Fibroblast of skin of scalp (primary cell): Measurements from ENCODE around the gene LGMN.
A peak's percentile ranks its signal among the peaks of the same experiment; 100 is the strongest.

Source experiments
- DNase-seq: peaks from one replicate; pipeline ENCODE4 v3.0.0-alpha.2; 2013

LGMN gene

DNA sequence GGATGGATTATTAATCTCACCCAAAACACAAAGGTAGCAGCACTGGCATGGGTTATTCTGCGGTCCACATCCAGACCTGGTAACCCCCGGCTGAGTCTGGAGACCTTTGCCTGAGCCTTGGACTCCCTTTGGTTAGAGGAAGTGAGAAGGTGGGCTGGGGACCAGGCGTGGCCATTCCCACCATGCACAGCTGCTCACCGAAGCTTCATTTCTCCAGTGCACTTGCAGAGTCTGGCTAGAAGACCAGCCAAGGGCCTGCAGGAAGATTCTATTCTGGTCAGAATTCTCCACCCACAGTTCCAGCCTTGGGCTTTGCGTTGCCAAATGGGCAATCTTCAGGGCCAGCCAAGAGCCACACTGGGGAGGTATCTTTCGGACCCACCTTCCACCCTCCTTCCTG, 73.0 kb downstream of the LGMN start:
- no peak for DNase-seq

DNA sequence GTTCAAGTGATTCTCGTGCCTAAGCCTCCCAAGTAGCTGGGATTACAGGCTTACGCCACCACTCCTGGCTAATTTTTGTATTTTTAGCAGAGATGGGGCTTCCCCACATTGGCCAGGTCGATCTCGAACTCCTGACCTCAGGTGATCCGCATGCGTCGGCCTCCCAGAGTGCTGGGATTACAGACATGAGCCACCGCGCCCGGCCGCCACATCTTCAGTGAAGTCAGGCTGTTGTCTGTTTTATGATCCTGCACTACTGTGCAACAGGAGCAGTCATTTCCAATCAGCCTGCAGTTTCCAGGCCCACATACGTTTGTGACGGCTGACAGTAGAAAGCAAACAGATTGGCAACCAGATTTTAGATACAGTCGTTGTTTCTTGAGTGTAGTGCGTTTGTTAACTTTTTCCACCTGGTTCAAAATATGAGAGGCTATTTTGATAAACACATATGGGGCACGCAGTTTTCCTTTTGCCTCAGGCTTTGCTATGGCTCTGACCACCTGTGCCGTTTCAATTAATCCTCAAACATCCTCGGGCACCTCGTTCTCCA, 74.8 kb downstream of the LGMN start:
- no peak for DNase-seq

DNA sequence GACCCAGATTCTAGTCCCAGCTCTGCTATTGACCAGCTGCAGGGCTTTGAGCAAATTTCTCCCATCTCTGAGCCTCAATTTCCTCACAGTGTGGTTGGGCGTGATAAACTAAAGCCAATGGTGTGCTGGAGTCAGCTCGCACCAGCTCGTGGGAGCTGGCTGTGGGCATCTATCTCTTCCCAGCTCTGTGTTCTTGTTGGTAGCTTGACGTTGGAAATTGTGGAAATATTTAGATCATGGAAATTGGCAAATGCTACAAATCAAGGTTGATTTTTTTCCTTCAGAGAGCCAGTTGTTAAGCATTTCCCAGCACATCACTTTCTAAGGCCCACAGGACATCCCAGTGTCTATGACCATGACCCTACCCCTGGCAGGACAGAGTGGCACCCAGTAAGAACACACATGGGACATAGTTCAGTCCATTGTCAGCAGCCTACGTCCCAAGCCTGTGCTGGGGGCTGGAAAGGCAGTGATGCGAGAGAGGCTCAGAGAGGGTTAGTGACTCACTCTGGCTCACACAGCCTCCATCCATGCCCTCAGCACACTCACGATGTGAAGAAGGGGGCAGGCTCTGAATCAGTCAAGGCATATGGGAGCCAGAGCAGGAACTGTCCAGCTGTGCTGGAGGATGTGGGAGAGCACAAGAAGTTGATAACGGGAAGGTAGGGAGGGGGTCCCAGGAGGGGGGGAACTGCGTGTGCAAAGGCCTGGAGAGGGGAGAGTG, 77.6 kb downstream of the LGMN start:
- no peak for DNase-seq

DNA sequence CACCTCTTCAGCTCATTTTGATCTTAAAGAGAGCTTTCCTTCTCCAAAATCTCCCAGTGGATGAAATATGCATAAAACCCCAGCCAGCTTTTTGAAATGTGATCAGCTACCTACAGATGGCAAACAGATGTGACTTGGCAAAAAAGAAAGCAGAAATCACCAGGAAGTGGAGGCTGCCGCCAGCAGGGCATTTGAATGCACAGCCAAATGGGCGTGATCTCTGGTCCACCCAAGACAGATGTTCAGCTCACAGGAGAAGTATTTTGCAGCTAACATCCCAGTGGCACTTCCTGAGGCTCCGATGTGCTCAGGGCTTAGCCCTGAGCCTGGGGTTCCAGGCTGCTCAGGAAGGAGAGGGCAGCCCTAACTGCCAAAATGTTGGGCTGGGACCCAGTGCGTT, 78.3 kb downstream of the LGMN start:
- DNase-seq = peak; percentile 80

DNA sequence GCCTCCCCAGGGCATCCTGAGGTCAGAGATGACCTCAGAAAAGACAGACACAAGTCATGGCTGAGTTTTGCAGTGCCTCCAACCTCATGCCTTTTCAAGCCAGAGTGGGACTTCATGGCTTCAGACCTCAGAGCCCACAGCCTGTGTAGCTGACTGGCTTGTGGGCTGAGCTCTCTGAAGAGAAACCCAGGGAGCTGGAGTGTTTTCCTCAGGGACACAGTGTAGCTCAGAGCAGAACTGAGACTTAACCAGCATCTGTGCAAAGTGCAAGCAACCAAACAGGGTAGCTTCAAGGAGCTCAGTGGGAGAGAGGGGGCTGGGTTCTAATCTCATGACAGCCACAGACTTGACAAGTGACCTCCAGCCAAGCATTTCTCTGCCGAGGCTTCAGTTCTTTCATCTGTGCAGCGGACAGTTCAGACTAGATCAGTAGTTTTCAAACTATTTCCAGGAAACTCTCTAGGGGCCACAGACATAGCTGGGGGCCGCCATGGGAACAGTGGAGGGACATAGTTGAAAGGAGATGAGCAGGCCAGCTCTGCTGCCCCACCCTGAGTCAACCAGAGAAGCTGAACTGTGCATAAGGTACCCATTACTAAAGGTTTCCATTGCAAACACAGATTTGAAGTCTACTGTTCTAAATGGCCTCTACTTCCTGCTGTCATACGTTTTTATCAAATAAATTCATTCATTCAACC, 80.0 kb downstream of the LGMN start:
- no peak for DNase-seq

DNA sequence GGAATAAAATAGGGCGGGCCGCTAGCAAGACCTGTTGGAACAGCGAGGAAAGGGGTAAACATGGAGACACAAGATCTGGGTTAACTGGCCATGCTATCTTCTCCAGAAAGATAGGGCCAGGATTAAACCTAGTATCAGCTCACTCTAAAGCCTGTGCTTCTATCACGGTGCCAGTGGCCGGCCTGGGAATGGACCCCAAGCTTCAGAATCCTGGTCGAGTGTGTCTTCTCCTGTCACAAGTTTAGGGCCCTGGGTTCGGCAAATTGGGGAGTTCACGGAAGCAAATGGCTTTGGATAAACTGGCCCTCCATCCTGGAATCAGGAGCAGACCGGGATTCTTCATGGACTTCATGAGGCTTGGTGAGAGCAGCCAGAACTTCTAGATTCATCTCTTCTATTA, 82.2 kb downstream of the LGMN start:
- no peak for DNase-seq

DNA sequence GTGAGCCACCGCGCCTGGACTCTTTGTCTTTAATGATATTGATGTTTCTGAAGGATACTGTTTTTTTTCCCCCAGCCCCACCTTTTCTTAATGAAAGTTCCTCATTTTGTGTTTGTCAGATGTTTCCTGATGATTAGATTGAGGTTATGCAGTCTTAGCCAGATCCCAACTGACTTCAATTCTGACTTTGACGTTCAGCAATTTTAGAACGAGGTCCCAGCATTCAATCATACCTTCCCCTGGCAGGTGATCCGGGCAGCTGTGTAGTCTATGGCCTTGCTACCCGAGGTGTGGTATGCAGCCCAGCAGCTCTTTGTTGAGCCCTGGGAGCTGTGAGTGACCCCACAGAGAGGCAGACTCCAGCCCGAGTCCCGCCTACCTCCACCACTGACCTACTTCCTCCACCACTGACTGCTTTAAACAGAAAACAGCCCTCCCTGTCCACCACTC, 82.7 kb downstream of the LGMN start:
- no peak for DNase-seq

DNA sequence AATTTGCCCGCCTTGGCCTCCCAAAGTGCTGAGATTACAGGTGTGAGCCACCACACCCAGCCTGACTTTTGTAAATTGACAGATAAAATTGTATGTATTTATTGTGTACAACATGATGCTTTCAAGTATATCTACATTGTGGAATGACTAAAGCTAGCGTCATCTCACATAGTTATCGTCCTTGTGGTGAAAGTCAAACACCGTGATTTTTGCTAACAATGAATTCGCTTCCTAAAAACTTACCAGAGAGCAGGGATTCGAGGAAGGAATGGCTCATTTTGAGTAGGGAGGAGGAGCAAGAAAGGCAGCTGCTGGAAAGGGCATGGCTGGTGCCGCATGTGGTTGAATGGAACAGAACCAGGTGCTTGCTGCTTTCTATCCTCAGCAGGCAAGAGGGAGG, 85.4 kb downstream of the LGMN start:
- DNase-seq = peak; percentile 59

DNA sequence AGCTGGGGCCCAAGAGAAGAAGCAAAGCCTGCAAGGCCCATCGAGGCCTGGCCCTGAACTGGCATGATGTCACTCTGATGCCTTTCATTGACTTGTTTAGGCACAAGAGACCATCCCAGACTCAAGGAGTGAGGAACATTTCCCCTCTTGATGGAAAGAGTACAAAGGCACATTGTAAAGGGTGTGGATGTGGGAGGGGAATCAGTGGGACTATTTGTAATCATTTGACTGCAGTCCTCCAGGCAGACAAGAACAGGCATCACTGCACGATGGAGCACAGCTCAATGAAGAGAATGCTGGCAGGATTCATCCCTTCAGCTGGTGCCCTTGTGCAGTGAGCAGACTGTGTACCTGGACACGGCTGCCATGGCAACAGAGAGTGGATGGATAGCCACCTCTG, 87.9 kb downstream of the LGMN start:
- no peak for DNase-seq

DNA sequence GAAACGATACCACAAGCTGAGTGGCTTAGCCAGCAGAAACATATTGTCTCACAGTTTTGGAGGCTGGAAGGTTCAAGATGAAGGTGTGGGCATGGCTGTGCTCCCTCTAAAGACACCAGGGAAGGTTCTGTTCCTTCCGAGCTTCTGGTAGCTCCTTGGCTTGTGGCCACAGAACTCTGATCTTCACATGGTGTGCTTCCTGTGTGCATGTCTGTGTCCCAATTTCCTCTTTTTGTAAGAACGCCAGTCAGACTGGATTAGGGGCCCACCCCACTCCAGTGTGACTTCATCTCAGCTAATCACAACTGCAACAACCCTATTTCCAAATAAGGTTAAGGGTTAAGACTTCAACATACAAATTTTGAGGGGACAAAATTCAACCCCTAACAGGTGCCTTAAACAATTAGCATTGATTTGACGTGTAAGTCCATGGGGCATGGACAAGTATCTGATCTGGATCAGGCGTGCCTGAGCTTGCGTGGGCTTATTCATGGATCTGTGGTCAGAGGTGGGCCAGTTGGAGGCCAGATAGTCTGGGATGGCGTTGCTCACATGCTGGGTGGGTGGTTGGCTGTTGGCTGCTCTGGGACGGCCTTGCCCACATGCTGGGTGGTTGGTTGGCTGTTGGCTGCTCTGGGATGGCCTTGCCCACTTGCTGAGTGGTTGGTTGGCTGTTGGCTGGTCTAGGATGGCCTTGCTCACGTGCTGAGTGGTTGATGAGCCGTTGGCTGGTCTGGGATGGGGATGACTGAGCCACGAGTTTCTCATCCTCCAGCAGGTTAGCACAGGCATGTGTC, 88.5 kb downstream of the LGMN start:
- no peak for DNase-seq

DNA sequence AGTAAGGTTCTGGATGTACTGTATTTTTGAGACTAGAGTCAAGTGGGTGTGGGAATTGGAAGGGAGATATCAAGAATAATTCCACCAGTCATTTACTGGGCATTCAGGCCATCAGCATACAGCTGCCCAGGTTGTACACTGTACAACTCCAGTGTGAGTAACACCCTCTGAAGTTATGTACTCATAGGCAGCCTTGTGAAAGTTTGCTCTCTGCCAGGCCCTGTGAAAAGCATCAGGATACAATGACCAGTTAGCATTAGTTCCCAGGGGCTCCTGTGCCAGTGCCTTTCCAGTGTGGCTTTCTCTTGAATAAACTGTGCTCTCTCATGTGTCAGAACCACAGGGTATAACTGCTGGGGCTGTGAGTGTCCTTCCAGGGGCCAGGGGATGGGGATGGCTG, 89.7 kb downstream of the LGMN start:
- DNase-seq = no peak

DNA sequence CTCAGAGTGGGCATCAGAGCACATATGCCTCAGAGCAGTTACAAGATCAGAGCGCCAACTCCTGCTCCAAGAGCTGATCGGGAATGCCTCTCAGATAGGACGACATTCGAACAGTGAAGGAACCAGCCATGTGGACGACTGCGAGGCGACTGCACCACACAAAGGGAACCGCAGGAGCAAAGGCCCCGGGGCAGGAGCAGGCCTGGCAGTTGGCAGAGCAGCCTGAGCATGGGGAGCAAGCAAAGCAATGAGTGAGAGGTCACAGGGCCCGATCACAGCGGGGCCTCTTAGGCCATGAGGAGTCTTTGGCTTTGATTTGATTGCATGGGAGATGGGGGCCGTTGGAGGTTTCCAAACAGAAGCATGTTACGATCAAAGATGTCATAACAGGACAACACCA, 90.3 kb downstream of the LGMN start:
- no peak for DNase-seq

DNA sequence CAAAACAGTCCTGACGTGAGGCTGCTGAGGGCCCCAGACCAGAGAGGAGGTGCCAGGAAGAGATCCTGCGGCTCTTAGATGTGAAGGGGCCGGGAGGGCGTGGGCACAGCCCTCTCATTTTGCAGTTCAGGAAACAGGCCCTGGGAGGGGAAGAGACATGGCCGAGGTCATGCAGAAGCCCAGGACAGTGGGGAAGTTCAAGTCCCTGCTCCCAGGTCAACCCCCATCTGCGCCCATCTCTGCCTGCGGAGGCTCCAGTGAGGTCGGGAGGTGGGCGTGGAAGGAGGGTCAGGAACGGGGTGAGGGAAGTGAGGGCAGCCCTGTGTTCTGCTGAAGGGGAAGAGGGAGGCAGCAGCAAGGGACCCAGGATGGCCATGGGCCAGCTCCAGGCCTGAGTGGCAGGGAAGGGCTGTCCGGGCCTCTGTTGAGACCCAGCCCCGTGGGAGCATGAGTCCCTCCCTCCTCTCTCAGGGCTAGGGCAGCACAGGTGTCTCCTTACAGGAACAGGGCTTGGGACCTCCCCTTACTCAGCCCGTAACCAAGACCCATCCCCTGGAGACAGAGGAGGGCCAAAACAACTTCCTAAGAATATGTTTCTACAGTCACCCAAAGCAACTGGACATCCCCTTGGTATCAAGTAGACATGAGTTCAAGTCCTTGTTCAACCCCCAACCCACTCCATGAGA, 90.8 kb downstream of the LGMN start:
- no peak for DNase-seq

DNA sequence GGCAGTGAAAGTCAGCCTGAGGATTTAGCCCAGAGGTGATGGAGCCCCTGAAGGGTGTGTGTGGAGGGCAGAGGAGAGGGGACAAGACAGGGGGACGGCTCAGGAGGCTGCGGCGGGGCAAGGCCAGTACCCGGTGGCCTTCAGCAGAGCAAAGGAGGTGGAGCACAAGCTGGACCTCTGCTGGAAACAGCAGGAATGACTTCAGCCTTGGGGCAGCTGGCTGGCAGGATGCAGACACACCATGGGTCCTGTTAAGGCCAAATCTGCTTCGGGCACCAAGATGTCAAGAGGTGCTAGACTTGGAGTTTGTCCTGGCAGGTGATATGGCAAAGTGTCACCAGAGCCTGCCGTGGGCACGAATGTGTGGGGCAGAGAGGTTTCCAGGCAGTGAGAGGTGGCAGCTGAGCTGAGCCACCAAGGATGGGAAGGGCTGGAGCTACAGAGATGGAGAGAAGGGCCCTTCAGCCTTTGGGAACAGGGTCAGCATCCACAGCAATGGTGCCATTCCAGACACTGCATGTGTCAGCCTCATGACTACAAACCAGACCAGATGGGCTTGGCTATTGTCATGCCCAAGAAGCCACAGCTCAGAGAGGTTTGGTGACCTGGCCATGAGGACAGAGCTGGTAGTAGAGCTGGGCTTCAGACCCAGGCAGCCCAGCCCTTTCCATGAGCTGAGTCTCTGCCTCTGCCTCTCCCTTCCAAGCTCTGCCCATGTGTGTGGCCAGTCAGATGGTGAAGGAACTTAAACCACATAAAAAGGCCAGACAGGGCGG, 91.9 kb downstream of the LGMN start:
- DNase-seq = no peak

DNA sequence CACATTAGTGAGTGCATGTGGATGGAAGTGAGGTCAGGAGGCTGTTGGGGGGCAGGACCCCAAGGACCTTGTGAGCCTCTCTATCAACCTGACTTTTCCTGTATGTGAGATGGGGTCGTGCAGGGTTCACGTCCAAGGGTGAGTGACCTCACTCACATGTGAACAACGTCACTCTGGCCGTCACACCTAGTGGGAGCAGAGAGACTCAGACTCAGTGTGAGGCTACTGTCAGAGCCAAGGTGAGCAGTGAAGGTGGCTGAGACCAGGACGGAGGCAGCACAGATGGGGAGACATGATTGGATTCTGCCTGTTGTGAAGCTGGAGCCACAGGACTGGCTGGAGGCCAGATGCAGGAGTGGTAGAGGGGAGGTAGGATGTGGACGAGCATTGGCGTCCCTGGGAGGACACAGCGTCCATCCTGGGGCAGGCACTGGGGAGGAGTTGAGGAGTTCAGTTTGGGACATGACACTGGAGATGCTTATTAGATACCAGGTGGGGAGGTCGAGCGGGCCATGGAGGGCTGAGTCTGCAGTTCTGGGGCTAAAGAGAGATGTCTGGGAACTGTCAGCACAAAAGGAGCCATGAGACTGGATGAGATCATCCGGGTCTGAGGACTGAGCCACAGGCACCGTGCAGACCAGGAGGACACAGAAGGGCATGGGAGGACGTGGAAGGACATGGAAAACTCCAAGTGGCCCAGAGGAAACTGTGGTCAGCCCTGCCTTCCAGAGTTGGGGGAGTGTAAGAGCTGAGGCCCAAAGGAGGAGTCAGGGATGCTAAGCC, 92.8 kb downstream of the LGMN start:
- DNase-seq = no peak

DNA sequence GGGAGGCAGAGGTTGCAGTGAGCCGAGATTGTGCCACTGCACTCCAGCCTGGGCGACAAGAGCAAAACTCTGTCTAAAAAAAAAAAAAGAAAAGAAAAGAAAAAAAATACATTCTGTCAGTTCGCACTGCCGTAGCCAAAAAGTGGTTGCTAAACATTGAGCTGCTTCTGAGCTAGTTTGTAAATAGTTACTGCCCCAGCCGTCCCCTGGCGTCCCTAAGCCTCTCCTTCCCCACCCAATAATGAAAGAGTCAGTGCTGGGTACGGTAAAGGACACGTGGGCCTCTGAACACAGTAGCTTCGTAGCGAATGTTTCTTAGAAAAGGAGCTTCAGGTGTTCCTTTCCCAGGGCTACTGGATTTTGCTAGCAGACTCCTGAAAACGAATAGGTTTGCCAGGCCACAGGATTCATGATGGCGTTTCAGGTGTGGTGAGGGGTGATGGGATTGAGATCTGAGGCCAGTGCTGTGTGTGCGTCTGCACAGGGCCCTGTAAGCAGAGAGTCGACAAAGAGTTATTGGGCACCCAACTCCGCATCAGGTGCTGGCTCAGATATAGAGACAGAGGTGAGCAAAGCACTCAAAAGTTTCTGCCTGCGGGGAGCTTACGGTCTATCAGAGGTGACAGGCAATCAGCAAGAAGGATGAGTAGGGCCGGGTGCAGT, 94.1 kb downstream of the LGMN start:
- no peak for DNase-seq
